Measurements from ENCODE around the gene PSMD3. TPM values are rescaled to one million over a fixed set of nuclear protein-coding genes. Genes with fewer than 3 reads are reported as not detected.
A peak's percentile ranks its signal among the peaks of the same experiment; 100 is the strongest.

PSMD3 gene
- total RNA-seq, 3 donors from 2014 or later (not counting 1 experiment from before 2014, with no cell fraction given): 66.1 to 83.8 (median 78.9) TPM

DNA sequence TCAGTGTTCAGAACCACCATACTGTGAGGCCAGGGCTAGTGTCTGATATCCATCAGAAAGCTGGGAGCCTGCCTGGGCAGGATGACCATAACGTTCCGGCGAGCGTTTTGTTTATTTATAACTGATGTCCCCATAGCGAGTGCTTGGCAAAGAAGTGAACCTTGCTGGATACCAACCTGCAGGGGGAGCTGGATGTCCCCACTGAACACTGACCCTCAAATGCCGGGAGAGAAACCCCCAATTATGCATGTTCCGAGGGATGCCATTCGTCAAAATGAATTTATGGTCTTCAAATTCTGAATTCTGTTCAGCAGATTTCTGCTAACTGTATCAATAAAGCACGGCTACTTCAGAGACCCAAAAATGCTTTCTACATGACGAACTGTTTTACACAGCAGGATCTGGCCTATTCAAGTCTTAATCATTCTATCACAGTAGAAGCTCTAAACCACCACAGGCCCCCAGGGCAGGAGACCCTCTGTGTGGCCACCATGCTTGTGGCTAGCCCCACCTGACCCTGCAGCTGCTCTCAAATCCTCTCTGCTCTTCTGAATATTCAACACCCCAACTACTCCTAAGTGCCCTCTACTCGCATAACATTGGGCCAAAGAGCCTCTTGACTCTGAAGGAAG, 58.4 kb downstream of the PSMD3 start:
- H3K27ac Mint-ChIP-seq: no peak overlapping the region
- intact Hi-C loops (cut with micrococcal nuclease): no loop called here
- Histone ChIP-seq H3K36me3 (ENCODE audit: control insufficient read depth, insufficient read depth, low read length) (peaks cover 25% of the 10 kb centered on the region), H3K4me1 (ENCODE audit: control insufficient read depth, insufficient read depth, low read length) (no peaks in the 10 kb centered on the region), H3K27ac (ENCODE audit: low read length) (no peak overlapping the region), H3K27me3 (ENCODE audit: control insufficient read depth, insufficient read depth, low read length) (no peaks in the 10 kb centered on the region), H3K9me3 (ENCODE audit: control insufficient read depth, insufficient read depth, low read length) (no peaks in the 10 kb centered on the region), H3K4me3 (ENCODE audit: low read length) (no peak overlapping the region)
- 68% methylated on average over 11 of the region's 11 CpGs for WGBS (ENCODE audit: insufficient coverage)
- no peaks in the 10 kb centered on the region for H3K9me3 Mint-ChIP-seq
- no peaks in the 10 kb centered on the region for H3K36me3 Mint-ChIP-seq
- DNase-seq: peak in 1 of 2 donors; percentile 37
- H3K4me3 Mint-ChIP-seq: no peak overlapping the region
- H3K27me3 Mint-ChIP-seq (ENCODE audit: low read depth in 2 of 2): no peaks in the 10 kb centered on the region
- peak in 1 of 3 donors; percentile 37 for ATAC-seq
- TF ChIP-seq, protein P1, sequence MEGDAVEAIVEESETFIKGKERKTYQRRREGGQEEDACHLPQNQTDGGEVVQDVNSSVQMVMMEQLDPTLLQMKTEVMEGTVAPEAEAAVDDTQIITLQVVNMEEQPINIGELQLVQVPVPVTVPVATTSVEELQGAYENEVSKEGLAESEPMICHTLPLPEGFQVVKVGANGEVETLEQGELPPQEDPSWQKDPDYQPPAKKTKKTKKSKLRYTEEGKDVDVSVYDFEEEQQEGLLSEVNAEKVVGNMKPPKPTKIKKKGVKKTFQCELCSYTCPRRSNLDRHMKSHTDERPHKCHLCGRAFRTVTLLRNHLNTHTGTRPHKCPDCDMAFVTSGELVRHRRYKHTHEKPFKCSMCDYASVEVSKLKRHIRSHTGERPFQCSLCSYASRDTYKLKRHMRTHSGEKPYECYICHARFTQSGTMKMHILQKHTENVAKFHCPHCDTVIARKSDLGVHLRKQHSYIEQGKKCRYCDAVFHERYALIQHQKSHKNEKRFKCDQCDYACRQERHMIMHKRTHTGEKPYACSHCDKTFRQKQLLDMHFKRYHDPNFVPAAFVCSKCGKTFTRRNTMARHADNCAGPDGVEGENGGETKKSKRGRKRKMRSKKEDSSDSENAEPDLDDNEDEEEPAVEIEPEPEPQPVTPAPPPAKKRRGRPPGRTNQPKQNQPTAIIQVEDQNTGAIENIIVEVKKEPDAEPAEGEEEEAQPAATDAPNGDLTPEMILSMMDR (IDR thresholded peaks at IDR 0.05): no peak
- H3K4me1 Mint-ChIP-seq: peaks cover 0 to 3% of the 10 kb centered on the region in 2 donors

DNA sequence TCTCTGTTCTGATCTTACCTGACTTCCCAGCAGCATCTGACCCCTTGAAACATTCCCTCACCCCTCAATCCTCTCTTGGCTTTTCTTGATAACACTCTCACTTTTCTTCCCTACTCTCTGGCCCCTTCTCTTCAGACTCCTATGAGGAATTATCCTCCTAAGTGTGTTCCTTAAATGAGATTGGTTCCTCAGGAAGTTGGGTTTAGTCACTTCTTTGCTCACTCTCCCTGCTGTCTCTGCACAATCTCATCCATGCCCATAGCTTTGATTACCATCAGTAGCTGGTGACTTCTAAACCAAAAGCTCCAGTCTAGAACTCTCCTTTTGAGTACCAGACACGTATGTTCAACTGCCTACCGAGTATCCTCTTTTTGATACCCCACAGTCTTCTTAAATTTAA, 60.6 kb downstream of the PSMD3 start:
- no peaks in the 10 kb centered on the region for H3K9me3 ChIP-seq (ENCODE audit: control insufficient read depth, insufficient read depth, low read length)
- no peaks in the 10 kb centered on the region for H3K4me1 ChIP-seq (ENCODE audit: control insufficient read depth, insufficient read depth, low read length)
- no peaks in the 10 kb centered on the region for H3K9me3 Mint-ChIP-seq
- no peak for ATAC-seq
- intact Hi-C loops (cut with micrococcal nuclease): no loop called here
- 98% methylated on average over 2 of the region's 2 CpGs for WGBS (ENCODE audit: insufficient coverage)
- H3K27ac Mint-ChIP-seq: no peak overlapping the region
- TF ChIP-seq, protein P1 (IDR thresholded peaks at IDR 0.05): no peak
- H3K4me3 ChIP-seq (ENCODE audit: low read length): no peak overlapping the region
- H3K27me3 Mint-ChIP-seq (ENCODE audit: low read depth in 2 of 2): no peaks in the 10 kb centered on the region
- H3K27ac ChIP-seq (ENCODE audit: low read length): no peak overlapping the region
- no peak overlapping the region for H3K4me3 Mint-ChIP-seq
- H3K27me3 ChIP-seq (ENCODE audit: control insufficient read depth, insufficient read depth, low read length): no peaks in the 10 kb centered on the region
- peaks cover 0 to 3% of the 10 kb centered on the region in 2 donors for H3K4me1 Mint-ChIP-seq
- DNase-seq: no peak
- H3K36me3 Mint-ChIP-seq: no peaks in the 10 kb centered on the region
- peaks cover 8% of the 10 kb centered on the region for H3K36me3 ChIP-seq (ENCODE audit: control insufficient read depth, insufficient read depth, low read length)

Other genes with a start within 250 kb of the PSMD3 start
- gene GRB7, start 242.9 kb upstream of the PSMD3 start, total RNA-seq: under 1 TPM in 1 of 3 donors, not detected in 2; 0.27 TPM
- gene IKZF3, start 116.5 kb upstream of the PSMD3 start, total RNA-seq: 100 to 1,000 TPM; 134 to 162 (median 139) TPM
- not detected for gene ZPBP2, start 112.6 kb upstream of the PSMD3 start, total RNA-seq
- 10 to 100 TPM; 18.3 to 49.2 (median 21.4) TPM for gene GSDMB, start 62.2 kb upstream of the PSMD3 start, total RNA-seq
- gene ORMDL3, start 53.2 kb upstream of the PSMD3 start, total RNA-seq: 100 to 1,000 TPM in 1 of 3 donors, 10 to 100 TPM in 2; 61.6 to 121 (median 77.2) TPM
- not detected for gene LRRC3C, start 53.1 kb upstream of the PSMD3 start, total RNA-seq
- gene GSDMA, start 17.8 kb upstream of the PSMD3 start, total RNA-seq: 1 to 10 TPM; 1.1 to 3.2 (median 2.1) TPM
- gene CSF3, start 34.6 kb downstream of the PSMD3 start, total RNA-seq: not detected
- 100 to 1,000 TPM; 115 to 141 (median 126) TPM for gene MED24, start 73.6 kb downstream of the PSMD3 start, total RNA-seq
- gene THRA, start 82.2 kb downstream of the PSMD3 start, total RNA-seq: 10 to 100 TPM; 40.8 to 55.7 (median 42.3) TPM
- gene NR1D1, start 119.8 kb downstream of the PSMD3 start, total RNA-seq: 10 to 100 TPM in 1 of 3 donors, 1 to 10 TPM in 2; 8.8 to 10.1 (median 9.9) TPM
- gene MSL1, start 141.2 kb downstream of the PSMD3 start, total RNA-seq: 100 to 1,000 TPM in 2 of 3 donors, 10 to 100 TPM in 1; 99.0 to 124 (median 110) TPM
- 100 to 1,000 TPM; 178 to 213 (median 187) TPM for gene CASC3, start 159.7 kb downstream of the PSMD3 start, total RNA-seq
- 1 to 10 TPM; 4.7 to 9.0 (median 6.7) TPM for gene RAPGEFL1, start 196.7 kb downstream of the PSMD3 start, total RNA-seq
- 10 to 100 TPM; 43.2 to 47.4 (median 43.9) TPM for gene WIPF2, start 238.5 kb downstream of the PSMD3 start, total RNA-seq